GM18499 (cell line): Measurements from ENCODE around the gene ERAL1.
"Not testable (repeated sequence)": the region's sequence is repeated elsewhere in the genome, so short reads cannot be mapped to it uniquely, and the experiment has no call there.

ENCODE experiments used
- ATAC-seq: cut with Tn5 transposase; IDR thresholded peaks from one replicate; pipeline ENCODE4 v1.9.1; 2021; ENCODE audit warnings: moderate number of reproducible peaks; ENCODE audit not compliant: insufficient read depth, unreplicated experiment

Gene ERAL1

GRCh38 chr17:28854457-28855335 lies at the start of gene ERAL1:
Gene ERAL1, plus strand, starts transcription at chr17:28855016. Its CDS starts 19 bp downstream, at chr17:28855035.
- ATAC-seq: no peak

GRCh38 chr17:28807925-28808634 lies 46.7 kb upstream of the ERAL1 start:
- ATAC-seq: no peak

GRCh38 chr17:28810437-28810836 lies 44.4 kb upstream of the ERAL1 start:
- ATAC-seq: no peak

- no peak for ATAC-seq
These were observed 43.1 kb upstream of the ERAL1 start for GRCh38 chr17:28811651-28812090.

- peak; percentile 74 for ATAC-seq
These were observed 42.6 kb upstream of the ERAL1 start for GRCh38 chr17:28812091-28812747.

GRCh38 chr17:28812748-28813377 lies 42.0 kb upstream of the ERAL1 start:
- ATAC-seq: peak; percentile 27

GRCh38 chr17:28816540-28816939 lies 38.3 kb upstream of the ERAL1 start:
- ATAC-seq: no peak

- ATAC-seq: no peak
These were observed 36.0 kb upstream of the ERAL1 start for GRCh38 chr17:28818819-28819221.

- no peak for ATAC-seq
These were observed 35.2 kb upstream of the ERAL1 start for GRCh38 chr17:28819582-28819981.

GRCh38 chr17:28827672-28828071 lies 27.1 kb upstream of the ERAL1 start:
- ATAC-seq: no peak

- no peak for ATAC-seq
These were observed 26.3 kb upstream of the ERAL1 start for GRCh38 chr17:28828294-28829040.

- ATAC-seq: no peak
These were observed 20.4 kb upstream of the ERAL1 start for GRCh38 chr17:28834420-28834819.

GRCh38 chr17:28836541-28836940 lies 18.3 kb upstream of the ERAL1 start:
- ATAC-seq: not testable (repeated sequence)

- no peak for ATAC-seq
These were observed 15.6 kb upstream of the ERAL1 start for GRCh38 chr17:28839221-28839620.

GRCh38 chr17:28841901-28842281 lies 12.9 kb upstream of the ERAL1 start:
- no peak for ATAC-seq

- ATAC-seq: no peak
These were observed 12.4 kb upstream of the ERAL1 start, which contains the start of gene FAM222B for GRCh38 chr17:28842282-28843012. Gene FAM222B, minus strand, starts transcription at chr17:28842790. Its CDS starts 76,123 bp downstream, at chr17:28766667.

GRCh38 chr17:28843816-28844148 lies 11.0 kb upstream of the ERAL1 start:
- no peak for ATAC-seq

GRCh38 chr17:28846231-28846630 lies 8.6 kb upstream of the ERAL1 start:
- ATAC-seq: no peak

- ATAC-seq: not testable (repeated sequence)
These were observed 8.1 kb upstream of the ERAL1 start for GRCh38 chr17:28846699-28847098.
